Hepatocyte (in vitro differentiated cells): ENCODE measurements around the gene DNAAF1. TPM values are rescaled to one million over a fixed set of nuclear protein-coding genes. Genes with fewer than 3 reads are reported as not detected.

Experiments used
- DNase-seq: peaks from one replicate; pipeline ENCODE4 v3.0.0-alpha.2; 2016; ENCODE audit warnings: low spot score
- H2AFZ ChIP-seq: fragments of 200-600 bp; sonication (generic); 2 replicates; pipeline ENCODE4 v1.6.0; 2016; ENCODE audit warnings: antibody characterized with exemption, mild to moderate bottlenecking
- H3K27ac ChIP-seq: fragments of 200-600 bp; sonication (generic); 2 replicates; pipeline ENCODE4 v1.5.1; 2016; ENCODE audit warnings: mild to moderate bottlenecking
- H3K27me3 ChIP-seq: fragments of 200-600 bp; sonication (generic); 2 replicates; pipeline ENCODE4 v1.6.1; 2016
- H3K36me3 ChIP-seq: fragments of 200-600 bp; sonication (generic); replicated peaks from 2 replicates; pipeline ENCODE4 v1.5.1; 2016; ENCODE audit warnings: low read depth; ENCODE audit not compliant: insufficient read depth
- H3K4me1 ChIP-seq: fragments of 200-600 bp; sonication (generic); 2 replicates; pipeline ENCODE4 v1.5.1; 2016; ENCODE audit warnings: mild to moderate bottlenecking, moderate library complexity; ENCODE audit not compliant: insufficient read depth
- H3K4me2 ChIP-seq: fragments of 200-600 bp; sonication (generic); 2 replicates; pipeline ENCODE4 v1.6.0; 2016
- H3K4me3 ChIP-seq: fragments of 200-600 bp; sonication (generic); 2 replicates; pipeline ENCODE4 v1.5.1; 2016; ENCODE audit warnings: mild to moderate bottlenecking
- H3K79me2 ChIP-seq: fragments of 200-600 bp; sonication (generic); 2 replicates; pipeline ENCODE4 v1.6.0; 2017; ENCODE audit warnings: mild to moderate bottlenecking
- H3K9me2 ChIP-seq: fragments of 200-600 bp; sonication (generic); replicated peaks from 2 replicates; pipeline ENCODE4 v1.6.0; 2017; ENCODE audit warnings: mild to moderate bottlenecking; ENCODE audit not compliant: insufficient read depth
- H3K9me3 ChIP-seq: fragments of 200-600 bp; sonication (generic); 2 replicates; pipeline ENCODE4 v1.5.1; 2016; ENCODE audit warnings: low read depth, mild to moderate bottlenecking
- H4K20me1 ChIP-seq: fragments of 200-600 bp; sonication (generic); 2 replicates; pipeline ENCODE4 v1.6.0; 2016; ENCODE audit warnings: mild to moderate bottlenecking; ENCODE audit not compliant: insufficient read depth, poor library complexity, severe bottlenecking
- CTCF ChIP-seq: fragments of 200-600 bp; sonication (generic); IDR thresholded peaks from 2 replicates; pipeline ENCODE4 v1.5.1; 2016; ENCODE audit warnings: antibody characterized with exemption, mild to moderate bottlenecking; ENCODE audit not compliant: poor library complexity
- EZH2 ChIP-seq: fragments of 200-600 bp; sonication (generic); IDR thresholded peaks from 2 replicates; pipeline ENCODE4 v1.6.1; 2016; ENCODE audit warnings: antibody characterized with exemption, mild to moderate bottlenecking, borderline replicate concordance
- EZH2phosphoT487 ChIP-seq: fragments of 200-600 bp; sonication (generic); IDR thresholded peaks from one replicate; pipeline ENCODE4 v1.6.1; 2018; ENCODE audit warnings: antibody characterized with exemption, mild to moderate bottlenecking, low read depth, moderate library complexity; ENCODE audit not compliant: unreplicated experiment, severe bottlenecking
- WGBS: methylation state at CpG from one replicate; pipeline ENCODE4 v1.1.6; 2016; ENCODE audit warnings: low lambda C conversion rate; ENCODE audit errors: missing lambda C conversion rate; 5-methylcytosine and 5-hydroxymethylcytosine counted together
- polyA plus RNA-seq: library from polyadenylated mRNA; unstranded; fragments of >200 nt; fragmentation: Nextera tagmentation; extraction: Ambion mirVana; gene quantifications from 2 replicates; pipeline ENCODE4 v1.2.1, GENCODE V29; 2016
- total RNA-seq: library from RNA; depleted of rRNA; stranded (reverse); fragments of >200 nt; gene quantifications from 2 replicates; pipeline ENCODE4 v1.2.3, GENCODE V29; 2014

DNAAF1 gene
- total and polyA plus RNA-seq, 2 experiments from 2014 or later, result 0.13 to 0.31 TPM

GRCh38 chr16:84194470-84195200, 49.5 kb downstream of the DNAAF1 start:
- TF ChIP-seq EZH2, result no peak
- TF ChIP-seq CTCF, result no peak
- TF ChIP-seq EZH2phosphoT487, result no peak
- Histone ChIP-seq H3K4me3 (no peak overlapping the region), H3K27me3 (no peaks in the 10 kb centered on the region), H3K4me1 (no peaks in the 10 kb centered on the region), H4K20me1 (no peaks in the 10 kb centered on the region), H3K4me2 (no peak overlapping the region), H2AFZ (no peak overlapping the region), H3K27ac (no peak overlapping the region), H3K9me3 (no peaks in the 10 kb centered on the region), H3K79me2 (no peaks in the 10 kb centered on the region), H3K9me2 (no peaks in the 10 kb centered on the region), H3K36me3 (no peaks in the 10 kb centered on the region)
- peak; percentile 3 for DNase-seq
- WGBS, result 86% methylated on average over 34 of the region's 34 CpGs

GRCh38 chr16:84195201-84196093, 50.3 kb downstream of the DNAAF1 start:
- WGBS, result 89% methylated on average over 34 of the region's 38 CpGs

GRCh38 chr16:84196101-84196500, 51.0 kb downstream of the DNAAF1 start:
- 94% methylated on average over 14 of the region's 16 CpGs for WGBS
- no peak overlapping the region for H3K4me2 ChIP-seq
- H4K20me1 ChIP-seq, result no peaks in the 10 kb centered on the region
- H3K4me1 ChIP-seq, result no peaks in the 10 kb centered on the region
- no peak for DNase-seq
- H3K9me3 ChIP-seq, result no peaks in the 10 kb centered on the region
- no peak overlapping the region for H3K4me3 ChIP-seq
- H3K79me2 ChIP-seq, result no peaks in the 10 kb centered on the region
- no peak overlapping the region for H2AFZ ChIP-seq
- no peaks in the 10 kb centered on the region for H3K36me3 ChIP-seq
- no peaks in the 10 kb centered on the region for H3K27me3 ChIP-seq
- TF ChIP-seq CTCF (no peak), EZH2 (no peak), EZH2phosphoT487 (no peak)
- H3K27ac ChIP-seq, result no peak overlapping the region
- no peaks in the 10 kb centered on the region for H3K9me2 ChIP-seq

More at GRCh38 chr16:84195201-84196093, 50.3 kb downstream of the DNAAF1 start:
- TF ChIP-seq CTCF, result no peak
- TF ChIP-seq EZH2phosphoT487, result no peak
- TF ChIP-seq EZH2, result no peak
- DNase-seq, result peak; percentile 4
- Histone ChIP-seq H3K9me2 (no peaks in the 10 kb centered on the region), H3K4me2 (no peak overlapping the region), H2AFZ (no peak overlapping the region), H4K20me1 (no peaks in the 10 kb centered on the region), H3K79me2 (no peaks in the 10 kb centered on the region), H3K9me3 (no peaks in the 10 kb centered on the region), H3K27ac (no peak overlapping the region), H3K4me1 (no peaks in the 10 kb centered on the region), H3K36me3 (no peaks in the 10 kb centered on the region), H3K4me3 (no peak overlapping the region), H3K27me3 (no peaks in the 10 kb centered on the region)
